ENCODE data around the gene TBC1D8. TPM values are rescaled to one million over a fixed set of nuclear protein-coding genes. Genes with fewer than 3 reads are reported as not detected.

TBC1D8 gene
- total and polyA plus RNA-seq, 2 of the 13 experiments (the other 11 are each of a cell fraction or from before 2014, with no cell fraction given): 45.1 to 95.4 TPM

DNA sequence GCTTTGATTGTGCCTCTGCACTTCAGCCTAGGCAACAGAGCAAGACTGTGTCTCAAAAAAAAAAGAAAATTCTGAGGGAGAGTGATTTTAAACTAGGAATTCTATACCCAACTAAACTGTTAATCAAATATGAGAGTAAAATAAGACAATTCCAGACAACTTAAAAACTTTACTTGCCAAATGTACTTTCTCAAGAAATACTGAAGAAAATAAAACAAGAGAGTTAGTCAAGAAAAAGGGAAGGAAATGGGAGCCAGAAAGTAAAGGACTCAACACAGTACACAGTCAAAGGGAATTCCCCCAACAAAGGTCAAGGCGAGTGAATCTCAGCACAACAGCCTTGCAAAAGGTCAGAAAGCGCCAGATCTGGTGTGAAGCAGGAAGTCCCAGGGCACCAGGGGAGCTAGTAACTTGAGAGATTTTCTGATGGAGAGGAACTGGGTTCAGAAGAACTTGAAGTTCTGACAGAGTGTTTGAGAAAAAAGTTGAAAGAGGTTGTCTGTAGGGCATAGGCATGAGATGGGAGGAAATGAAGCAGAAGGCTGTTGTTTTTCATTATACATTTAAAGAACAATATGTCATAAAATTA is 22.6 kb upstream of the TBC1D8 start (continued):
- TF ChIP-seq, protein P1, sequence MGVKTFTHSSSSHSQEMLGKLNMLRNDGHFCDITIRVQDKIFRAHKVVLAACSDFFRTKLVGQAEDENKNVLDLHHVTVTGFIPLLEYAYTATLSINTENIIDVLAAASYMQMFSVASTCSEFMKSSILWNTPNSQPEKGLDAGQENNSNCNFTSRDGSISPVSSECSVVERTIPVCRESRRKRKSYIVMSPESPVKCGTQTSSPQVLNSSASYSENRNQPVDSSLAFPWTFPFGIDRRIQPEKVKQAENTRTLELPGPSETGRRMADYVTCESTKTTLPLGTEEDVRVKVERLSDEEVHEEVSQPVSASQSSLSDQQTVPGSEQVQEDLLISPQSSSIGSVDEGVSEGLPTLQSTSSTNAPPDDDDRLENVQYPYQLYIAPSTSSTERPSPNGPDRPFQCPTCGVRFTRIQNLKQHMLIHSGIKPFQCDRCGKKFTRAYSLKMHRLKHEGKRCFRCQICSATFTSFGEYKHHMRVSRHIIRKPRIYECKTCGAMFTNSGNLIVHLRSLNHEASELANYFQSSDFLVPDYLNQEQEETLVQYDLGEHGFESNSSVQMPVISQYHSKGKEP (CRISPR knock-in tag; IDR thresholded peaks at IDR 0.05): no peak
- peak; percentile 40; the same call in 1 of the 2 replicates for TF ChIP-seq ARID5B (CRISPR knock-in tag; IDR thresholded peaks at IDR 0.05)
- TF ChIP-seq GFI1 (CRISPR knock-in tag; IDR thresholded peaks at IDR 0.05; ENCODE audit: borderline replicate concordance): peak; percentile 81; the same call in 1 of the 2 replicates
- 0 out of 2 replicates have a peak, but pooled peaks have one; percentile 13 for TF ChIP-seq SAP130 (CRISPR knock-in tag; IDR thresholded peaks at IDR 0.05; ENCODE audit: low read depth)
- no peak for TF ChIP-seq ZNF431 (CRISPR knock-in tag; IDR thresholded peaks at IDR 0.05; ENCODE audit: borderline replicate concordance, low read depth)
- 0 out of 2 replicates have a peak, but pooled peaks have one; percentile 11 for TF ChIP-seq GATAD2A (CRISPR knock-in tag; IDR thresholded peaks at IDR 0.05)
- TF ChIP-seq MAFF (IDR thresholded peaks at IDR 0.05; ENCODE audit: low read depth, low read length): no peak
- TF ChIP-seq, protein P2, sequence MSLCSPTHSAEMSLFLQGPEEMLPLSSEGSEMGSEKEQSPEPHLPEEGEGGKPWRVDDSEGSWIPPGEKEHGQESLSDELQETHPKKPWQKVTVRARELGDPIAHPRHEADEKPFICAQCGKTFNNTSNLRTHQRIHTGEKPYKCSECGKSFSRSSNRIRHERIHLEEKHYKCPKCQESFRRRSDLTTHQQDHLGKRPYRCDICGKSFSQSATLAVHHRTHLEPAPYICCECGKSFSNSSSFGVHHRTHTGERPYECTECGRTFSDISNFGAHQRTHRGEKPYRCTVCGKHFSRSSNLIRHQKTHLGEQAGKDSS (CRISPR knock-in tag; IDR thresholded peaks at IDR 0.05; ENCODE audit: borderline replicate concordance, low read depth): no peak
- TF ChIP-seq NR2F6 (IDR thresholded peaks at IDR 0.05): peak; percentile 86
- peak; percentile 67; the same call in 1 of the 2 replicates for TF ChIP-seq NR2F6 (CRISPR knock-in tag; IDR thresholded peaks at IDR 0.05)
- no peak for TF ChIP-seq FOXP1 (IDR thresholded peaks at IDR 0.05)
- 0 out of 2 replicates have a peak, but pooled peaks have one; percentile 17 for TF ChIP-seq FOXP1 (CRISPR knock-in tag; IDR thresholded peaks at IDR 0.05)
- TF ChIP-seq RARA (CRISPR knock-in tag; IDR thresholded peaks at IDR 0.05): peak; percentile 75
- TF ChIP-seq ETV5 (CRISPR knock-in tag; IDR thresholded peaks at IDR 0.05; ENCODE audit: borderline replicate concordance): peak; percentile 37; the same call in 1 of the 2 replicates
- no peak for TF ChIP-seq ZNF572 (CRISPR knock-in tag; IDR thresholded peaks at IDR 0.05)

Measured in HepG2 (cell line).